GM12874 (cell line): ENCODE measurements around the gene ELF5.

ENCODE experiments used
- CTCF ChIP-seq: IDR thresholded peaks from 2 replicates; pipeline ENCODE4 v1.5.1; 2011; ENCODE audit warnings: low read depth, mild to moderate bottlenecking, control low read depth, low read length, moderate library complexity; ENCODE audit not compliant: insufficient read depth

ELF5 gene

GRCh38 chr11:34548278-34548677, 34.7 kb upstream of the ELF5 start:
- TF ChIP-seq CTCF, result no peak

DNA sequence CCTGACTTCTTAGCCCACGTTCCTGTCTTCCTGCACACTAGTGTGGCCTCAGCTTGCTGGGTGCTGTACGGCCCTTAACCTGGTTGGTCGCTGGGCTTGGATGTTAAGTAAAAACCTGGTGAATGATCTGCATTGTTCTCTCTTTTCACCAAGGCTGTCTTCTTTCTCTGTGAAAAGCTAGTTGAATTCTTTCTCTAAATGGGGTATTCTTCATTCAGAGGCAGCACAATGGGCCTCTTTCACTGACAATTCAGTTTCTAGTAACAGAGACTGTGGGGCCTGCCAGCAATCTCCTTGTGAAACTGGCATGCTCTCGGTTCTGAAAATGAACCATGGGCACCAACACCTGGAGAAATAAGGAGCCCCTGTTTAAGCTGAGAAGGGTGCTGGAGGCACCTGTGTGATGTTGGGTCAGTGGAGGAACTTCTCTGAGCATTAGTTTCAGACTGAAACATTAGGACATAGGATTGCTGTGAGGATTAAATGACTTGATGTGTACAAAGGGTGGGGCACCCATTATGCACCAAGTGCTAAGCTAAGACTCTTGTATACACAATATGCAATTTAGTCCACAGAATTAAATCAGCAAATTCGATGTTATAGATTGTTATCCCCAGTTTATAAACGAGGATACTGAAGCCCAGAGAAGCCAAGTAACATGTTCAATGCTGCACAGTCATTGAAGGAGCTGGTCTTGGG, 33.1 kb upstream of the ELF5 start:
- no peak for TF ChIP-seq CTCF

DNA sequence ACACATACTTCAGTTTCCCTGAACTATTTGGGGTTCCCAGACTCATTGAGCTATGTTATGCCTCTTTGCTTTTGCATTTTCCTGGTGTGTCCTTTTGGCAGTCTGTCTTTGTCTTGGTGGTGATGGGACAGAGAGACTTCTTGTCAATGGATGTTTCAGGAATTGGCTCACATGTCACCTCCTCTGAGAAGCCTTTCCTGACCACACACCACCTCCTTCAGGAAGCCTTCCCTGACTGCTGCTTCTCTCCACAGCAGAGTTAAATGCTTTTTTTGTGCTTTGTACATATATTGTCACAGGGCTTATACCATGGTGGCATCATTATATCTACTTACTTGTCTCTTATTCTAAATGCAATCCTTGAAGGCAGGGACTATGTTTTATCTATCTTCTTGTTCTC, 28.5 kb upstream of the ELF5 start:
- no peak for TF ChIP-seq CTCF

DNA sequence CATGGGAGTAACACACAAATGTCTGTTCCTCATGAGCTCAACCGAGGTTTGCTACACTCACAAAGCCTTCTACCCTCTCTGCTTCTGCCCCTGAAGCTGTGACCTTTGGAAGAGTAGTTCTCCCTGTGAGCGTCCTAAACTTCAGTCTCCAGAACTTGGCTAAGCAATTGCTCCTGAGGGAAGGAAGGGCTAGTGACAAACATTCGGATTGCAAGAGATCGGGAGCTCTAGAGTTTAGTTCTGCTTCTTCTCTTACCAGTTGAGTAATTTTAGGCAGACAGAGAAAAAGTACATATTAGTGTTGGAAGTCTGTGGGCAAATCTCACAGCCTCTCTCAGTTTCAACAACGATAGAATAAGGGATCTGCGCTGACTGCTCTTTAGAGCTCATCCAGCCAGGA, 27.3 kb upstream of the ELF5 start:
- no peak for TF ChIP-seq CTCF

DNA sequence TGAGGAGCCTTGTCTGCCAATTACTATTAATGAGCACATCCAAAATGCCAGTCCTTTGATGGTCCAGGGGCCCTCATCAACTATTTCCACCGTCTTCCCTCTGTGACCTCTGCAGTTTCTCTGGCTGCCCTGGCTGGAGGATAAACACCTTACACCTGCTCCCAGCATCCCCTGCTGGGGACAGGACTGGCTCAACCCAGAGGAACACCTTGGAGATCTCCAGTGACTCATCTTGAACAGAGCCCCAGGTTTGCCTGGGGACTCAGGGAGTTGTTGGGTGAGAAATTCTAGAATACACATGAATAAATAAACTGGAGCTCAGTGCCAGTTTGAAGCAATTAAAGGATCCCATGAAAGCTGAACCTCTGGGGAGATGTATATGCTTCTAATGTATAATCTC, 24.0 kb upstream of the ELF5 start:
- TF ChIP-seq CTCF, result no peak

DNA sequence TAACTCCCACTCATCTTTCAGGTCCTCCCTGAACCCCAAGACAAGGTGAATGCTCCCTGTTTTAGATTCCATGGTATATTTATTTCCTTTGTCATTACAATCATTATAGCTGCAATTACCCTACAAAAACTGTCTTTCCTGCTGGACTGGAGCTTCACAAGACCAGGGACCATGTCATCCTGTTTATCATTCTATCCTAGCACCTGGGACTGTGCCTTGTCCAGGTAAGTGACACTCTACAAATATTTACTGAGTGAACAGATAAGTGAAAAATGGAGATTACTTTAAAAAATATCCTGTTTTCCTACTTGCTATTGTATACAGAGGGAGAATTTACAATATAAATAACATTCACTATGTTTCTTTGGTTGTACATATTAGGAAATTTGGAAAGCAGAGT, 22.5 kb upstream of the ELF5 start:
- TF ChIP-seq CTCF, result no peak

DNA sequence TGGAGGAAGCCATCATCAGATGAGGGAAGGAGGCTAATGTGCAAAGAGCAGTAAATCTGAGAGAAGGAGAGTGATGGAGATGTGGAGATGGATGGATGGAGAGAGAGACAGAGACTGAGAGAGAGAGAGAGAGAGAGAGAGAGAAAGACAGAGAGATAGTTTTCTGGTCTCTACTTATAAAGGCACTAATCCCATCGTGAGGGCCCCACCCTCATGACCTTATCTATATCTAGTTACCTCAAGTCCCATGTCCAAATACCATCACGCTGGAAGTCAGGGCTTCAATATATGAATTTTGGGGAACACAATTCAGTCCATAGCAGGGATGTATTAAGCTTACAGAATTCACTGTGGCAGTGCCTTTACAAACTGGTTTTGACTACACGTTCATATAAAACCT, 21.2 kb upstream of the ELF5 start:
- TF ChIP-seq CTCF, result no peak
